Dermis microvascular lymphatic vessel endothelial cell (primary cell): ENCODE data around the gene SNRPA. TPM values are rescaled to one million over a fixed set of nuclear protein-coding genes. Genes with fewer than 3 reads are reported as not detected.
"Not testable (repeated sequence)": the region's sequence is repeated elsewhere in the genome, so short reads cannot be mapped to it uniquely, and the experiment has no call there.

Experiments used
- DNase-seq, 2 donors: peaks; one replicate each; pipeline versions ENCODE4 v3.0.0 to v3.0.0-alpha.2; 2010; ENCODE audit warnings: low read depth in 2 of 2
- total RNA-seq: library from RNA; depleted of rRNA; stranded (reverse); fragments of >200 nt; gene quantifications from 2 replicates; pipeline ENCODE4 v1.2.1, GENCODE V29; 2014

Gene SNRPA
- total RNA-seq, 1 donor from 2014 or later, result 40.2 TPM

GRCh38 chr19:40721140-40721486, 29.9 kb upstream of the SNRPA start:
- peak in 1 of 2 donors; percentile 25 for DNase-seq

GRCh38 chr19:40721936-40722661, 28.9 kb upstream of the SNRPA start:
- DNase-seq, result peak; percentile 69 to 85

GRCh38 chr19:40723661-40724254, 27.2 kb upstream of the SNRPA start:
- DNase-seq, result no peak

- DNase-seq, result no peak
These were observed 26.7 kb upstream of the SNRPA start for GRCh38 chr19:40724315-40724714.

- no peak for DNase-seq
These were observed 26.1 kb upstream of the SNRPA start for GRCh38 chr19:40724855-40725254.

GRCh38 chr19:40726279-40726678, 24.7 kb upstream of the SNRPA start:
- no peak for DNase-seq

GRCh38 chr19:40730065-40730464, 20.9 kb upstream of the SNRPA start:
- DNase-seq, result not testable (repeated sequence)

GRCh38 chr19:40732304-40732703, 18.7 kb upstream of the SNRPA start:
- DNase-seq, result not testable (repeated sequence)

- DNase-seq, result no peak
These were observed 17.9 kb upstream of the SNRPA start for GRCh38 chr19:40733149-40733548.

- DNase-seq, result no peak
These were observed 15.8 kb upstream of the SNRPA start for GRCh38 chr19:40735013-40735771.

GRCh38 chr19:40736661-40737060, 14.3 kb upstream of the SNRPA start:
- DNase-seq, result no peak

- DNase-seq, result no peak
These were observed 13.8 kb upstream of the SNRPA start for GRCh38 chr19:40737102-40737644.

GRCh38 chr19:40739030-40739839, 11.8 kb upstream of the SNRPA start:
- no peak for DNase-seq

GRCh38 chr19:40739871-40740703, 10.9 kb upstream of the SNRPA start:
- no peak for DNase-seq

GRCh38 chr19:40740747-40741146, 10.3 kb upstream of the SNRPA start:
- no peak for DNase-seq

- DNase-seq, result no peak
These were observed 9.2 kb upstream of the SNRPA start for GRCh38 chr19:40741527-40742390.

GRCh38 chr19:40742477-40742876, 8.5 kb upstream of the SNRPA start:
- no peak for DNase-seq

- no peak for DNase-seq
These were observed 8.1 kb upstream of the SNRPA start for GRCh38 chr19:40742886-40743285.

GRCh38 chr19:40743926-40744325, 7.1 kb upstream of the SNRPA start:
- no peak for DNase-seq
